Panc1 (cell line): ENCODE results near the gene CCDC102A. TPM values are rescaled to one million over a fixed set of nuclear protein-coding genes. Genes with fewer than 3 reads are reported as not detected.

ENCODE experiments used
- ATAC-seq: fragments of 200-7000 bp; cut with Tn5 transposase; 2 replicates; pipeline ENCODE4 v1.9.1; 2020; ENCODE audit warnings: mild to moderate bottlenecking, moderate library complexity
- BruUV-seq: library from RNA; stranded (reverse); fragments of 400-500 nt; replicated peaks from 2 replicates; lab custom pipeline; 2021; lab: Mats Ljungman, UMichigan
- CTCF ChIA-PET: fragments of 300-600 bp; sonication (Branson Sonifier 250); formaldehyde crosslinking; loops from one replicate; lab custom pipeline; 2022; ENCODE audit warnings: antibody characterized with exemption; lab: Charles Lee
- POLR2A ChIA-PET: fragments of 300-600 bp; sonication (Branson Sonifier 250); formaldehyde crosslinking; loops from one replicate; lab custom pipeline; 2022; ENCODE audit warnings: antibody characterized with exemption; lab: Charles Lee
- DNase-seq: peaks from one replicate; pipeline ENCODE4 v3.0.0-alpha.2; 2010; ENCODE audit warnings: low read depth, low spot score
- H3K27ac ChIP-seq: 2 replicates; pipeline ENCODE4 v1.5.1; 2011; ENCODE audit warnings: mild to moderate bottlenecking, low read length, inconsistent platforms
- H3K27me3 ChIP-seq: fragments of 200-500 bp; sonication (Bioruptor generic); 2 replicates; pipeline ENCODE4 v1.6.0; 2014; ENCODE audit warnings: low read length, inconsistent platforms; ENCODE audit not compliant: control insufficient read depth, insufficient read depth
- H3K36me3 ChIP-seq: fragments of 200-500 bp; sonication (Bioruptor generic); 2 replicates; pipeline ENCODE4 v1.5.1; 2014; ENCODE audit warnings: inconsistent platforms, mild to moderate bottlenecking, low read length, moderate library complexity; ENCODE audit not compliant: control insufficient read depth, insufficient read depth
- H3K4me1 ChIP-seq: 2 replicates; pipeline ENCODE4 v1.5.1; 2011; ENCODE audit warnings: inconsistent platforms, mild to moderate bottlenecking, low read length, moderate library complexity; ENCODE audit not compliant: control insufficient read depth, insufficient read depth
- H3K4me3 ChIP-seq, 2 experiments: 2 replicates each; pipeline ENCODE4 v1.5.1; 2011 to 2012; ENCODE audit warnings: low read depth in 2 of 2, low read length in 2 of 2, mild to moderate bottlenecking in 2 of 2, inconsistent platforms in 1 of 2, moderate library complexity in 1 of 2
- H3K9me3 ChIP-seq: fragments of 200-500 bp; sonication (Bioruptor generic); 2 replicates; pipeline ENCODE4 v1.5.1; 2014; ENCODE audit warnings: low read depth, mild to moderate bottlenecking, inconsistent platforms, low read length, moderate library complexity; ENCODE audit not compliant: control insufficient read depth, insufficient read depth
- CTCF ChIP-seq: fragments of 450-650 bp; IDR thresholded peaks from 2 replicates; pipeline ENCODE4 v1.5.1; 2017; ENCODE audit warnings: mild to moderate bottlenecking
- POLR2AphosphoS5 ChIP-seq: IDR thresholded peaks from 2 replicates; pipeline ENCODE4 v1.6.1; 2012; ENCODE audit warnings: mild to moderate bottlenecking, low read depth, low read length, moderate library complexity
- SIN3A ChIP-seq: IDR thresholded peaks from 2 replicates; pipeline ENCODE4 v1.6.1; 2012; ENCODE audit warnings: low read depth, mild to moderate bottlenecking, low read length, moderate library complexity, borderline replicate concordance; ENCODE audit not compliant: insufficient read depth
- TCF7L2 ChIP-seq: IDR thresholded peaks from 2 replicates; pipeline ENCODE4 v1.6.1; 2011; ENCODE audit warnings: mild to moderate bottlenecking, low read depth, low read length, inconsistent platforms
- in situ Hi-C: cut with HindIII; loops from 2 replicates; pipeline ENCODE4 v1.10.0; 2016; ENCODE audit warnings: low sequenced_read_pairs, low pct_unique_long_range_greater_than_20kb
- intact Hi-C: fragments of 100-400 bp; cut with micrococcal nuclease; formaldehyde crosslinking; loops from one replicate; pipeline ENCODE4 v1.10.0; 2022; ENCODE audit not compliant: unreplicated experiment
- total RNA-seq: library from RNA; stranded (reverse); gene quantifications from one replicate; pipeline ENCODE4 v1.2.1, GENCODE V29; 2021; ENCODE audit not compliant: unreplicated experiment
- TF ChIP-seq, protein P1 (sequence below), 2 experiments: IDR thresholded peaks; 2 replicates each; pipeline ENCODE4 v1.6.1; 2011 to 2012; ENCODE audit warnings: low read depth in 2 of 2, control low read depth in 1 of 2, low read length in 1 of 2, mild to moderate bottlenecking in 1 of 2, moderate library complexity in 1 of 2; ENCODE audit not compliant: insufficient read depth in 1 of 2

The CCDC102A gene
- total RNA-seq, 1 experiment from 2014 or later, result 12.9 TPM

- no peak for DNase-seq
- in situ Hi-C loops (no loop called here), intact Hi-C loops (no loop called here)
- H3K4me1 ChIP-seq, result no peaks in the 10 kb centered on the region
- no peak; the same call in 1 of the 2 replicates for ATAC-seq
- ChIA-PET CTCF (no interaction called here), POLR2A (no interaction called here)
- no peak overlapping the region for H3K27ac ChIP-seq
- H3K4me3 ChIP-seq, result no peak overlapping the region
- BruUV-seq, result no TSS peak
- H3K36me3 ChIP-seq, result no peaks in the 10 kb centered on the region
- no peaks in the 10 kb centered on the region for H3K9me3 ChIP-seq
- H3K27me3 ChIP-seq, result no peaks in the 10 kb centered on the region
- no peak for TF ChIP-seq CTCF
- no peak for TF ChIP-seq TCF7L2
- TF ChIP-seq SIN3A, result no peak
- no peak for TF ChIP-seq POLR2AphosphoS5
- TF ChIP-seq, protein P1, sequence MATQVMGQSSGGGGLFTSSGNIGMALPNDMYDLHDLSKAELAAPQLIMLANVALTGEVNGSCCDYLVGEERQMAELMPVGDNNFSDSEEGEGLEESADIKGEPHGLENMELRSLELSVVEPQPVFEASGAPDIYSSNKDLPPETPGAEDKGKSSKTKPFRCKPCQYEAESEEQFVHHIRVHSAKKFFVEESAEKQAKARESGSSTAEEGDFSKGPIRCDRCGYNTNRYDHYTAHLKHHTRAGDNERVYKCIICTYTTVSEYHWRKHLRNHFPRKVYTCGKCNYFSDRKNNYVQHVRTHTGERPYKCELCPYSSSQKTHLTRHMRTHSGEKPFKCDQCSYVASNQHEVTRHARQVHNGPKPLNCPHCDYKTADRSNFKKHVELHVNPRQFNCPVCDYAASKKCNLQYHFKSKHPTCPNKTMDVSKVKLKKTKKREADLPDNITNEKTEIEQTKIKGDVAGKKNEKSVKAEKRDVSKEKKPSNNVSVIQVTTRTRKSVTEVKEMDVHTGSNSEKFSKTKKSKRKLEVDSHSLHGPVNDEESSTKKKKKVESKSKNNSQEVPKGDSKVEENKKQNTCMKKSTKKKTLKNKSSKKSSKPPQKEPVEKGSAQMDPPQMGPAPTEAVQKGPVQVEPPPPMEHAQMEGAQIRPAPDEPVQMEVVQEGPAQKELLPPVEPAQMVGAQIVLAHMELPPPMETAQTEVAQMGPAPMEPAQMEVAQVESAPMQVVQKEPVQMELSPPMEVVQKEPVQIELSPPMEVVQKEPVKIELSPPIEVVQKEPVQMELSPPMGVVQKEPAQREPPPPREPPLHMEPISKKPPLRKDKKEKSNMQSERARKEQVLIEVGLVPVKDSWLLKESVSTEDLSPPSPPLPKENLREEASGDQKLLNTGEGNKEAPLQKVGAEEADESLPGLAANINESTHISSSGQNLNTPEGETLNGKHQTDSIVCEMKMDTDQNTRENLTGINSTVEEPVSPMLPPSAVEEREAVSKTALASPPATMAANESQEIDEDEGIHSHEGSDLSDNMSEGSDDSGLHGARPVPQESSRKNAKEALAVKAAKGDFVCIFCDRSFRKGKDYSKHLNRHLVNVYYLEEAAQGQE (IDR thresholded peaks at IDR 0.05; ENCODE audit: insufficient read depth in 1 of 2, low read depth in 2 of 2, low read length in 1 of 2), result no peak
Measured at GRCh38 chr16:57508035-57508425, 28.3 kb downstream of the CCDC102A start.

DNA sequence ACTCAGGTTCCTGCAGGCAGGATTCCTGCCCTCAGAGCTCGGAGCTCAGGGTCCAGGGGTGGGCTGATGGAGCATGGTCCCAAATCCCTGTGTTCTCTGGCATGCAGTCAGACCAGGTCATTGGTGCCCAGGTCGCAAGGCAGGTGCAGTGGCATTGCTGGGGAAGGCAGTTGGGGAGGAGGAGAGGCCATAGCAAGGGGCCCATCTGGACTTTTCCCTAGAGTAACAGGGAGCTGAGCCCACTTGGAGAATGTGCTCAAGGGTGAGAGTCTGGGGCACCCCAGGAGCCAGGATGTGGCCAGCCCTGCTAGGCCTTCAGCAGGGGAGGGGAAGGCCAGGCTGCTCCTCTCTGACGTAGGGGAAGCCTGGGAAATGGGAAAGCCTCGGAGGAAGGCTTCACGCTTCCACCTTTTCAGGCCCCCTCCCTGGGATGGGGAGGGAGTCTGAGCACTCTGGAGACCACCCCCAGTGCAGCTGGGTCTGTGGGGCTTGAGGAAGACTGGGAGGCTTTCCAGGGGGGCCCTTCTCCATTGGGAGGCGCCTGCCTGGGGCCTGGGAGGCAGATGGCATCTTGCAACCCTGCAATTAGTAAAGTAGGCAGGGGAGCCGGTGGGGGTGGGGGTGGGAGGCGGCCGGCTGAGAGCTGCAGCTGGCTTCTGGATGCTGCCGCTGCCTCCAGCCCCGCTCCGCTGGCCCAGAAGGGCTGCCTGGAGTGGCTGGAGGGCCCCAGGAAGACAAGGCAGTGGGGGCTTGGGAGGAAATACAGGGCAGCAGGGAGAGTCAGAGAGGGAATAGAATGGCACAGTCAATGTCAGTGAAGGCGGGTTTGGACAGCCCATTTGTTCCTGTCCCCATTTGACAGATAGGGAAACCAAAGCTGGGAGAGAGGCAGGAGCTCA is 29.0 kb downstream of the CCDC102A start:
- intact Hi-C loops (no loop called here), in situ Hi-C loops (no loop called here)
- CTCF ChIA-PET, result no interaction called here
- Histone ChIP-seq H3K4me1 (no peaks in the 10 kb centered on the region), H3K36me3 (no peaks in the 10 kb centered on the region), H3K27ac (no peak overlapping the region), H3K9me3 (no peaks in the 10 kb centered on the region), H3K27me3 (no peaks in the 10 kb centered on the region), H3K4me3 (no peak overlapping the region)
- TF ChIP-seq, protein P1 (IDR thresholded peaks at IDR 0.05; ENCODE audit: insufficient read depth in 1 of 2, low read depth in 2 of 2, low read length in 1 of 2), result no peak
- no peak for TF ChIP-seq CTCF
- TF ChIP-seq SIN3A, result no peak
- no peak for TF ChIP-seq TCF7L2
- TF ChIP-seq POLR2AphosphoS5, result no peak
- no TSS peak for BruUV-seq
- ATAC-seq, result no peak; the same call in 1 of the 2 replicates
- no peak for DNase-seq
- POLR2A ChIA-PET, result no interaction called here
